Esophagus squamous epithelium (tissue), 4 donors: ENCODE measurements around the gene FNDC3B.

Source experiments
- CTCF ChIP-seq, 6 experiments: fragments of 450-650 bp in 4 of 6; fragments of 200-600 bp in 2 of 6; sonication (generic) in 2 of 6; IDR thresholded peaks; one replicate each; pipeline ENCODE4 v1.5.1; 2016 to 2019; ENCODE audit warnings: antibody characterized with exemption in 6 of 6, mild to moderate bottlenecking in 4 of 6, moderate library complexity in 4 of 6
- POLR2A ChIP-seq, 4 donors: fragments of 450-650 bp; IDR thresholded peaks; one replicate each; pipeline ENCODE4 v1.6.1; 2017; ENCODE audit warnings: antibody characterized with exemption in 4 of 4, mild to moderate bottlenecking in 4 of 4, moderate library complexity in 3 of 4

- no peak for TF ChIP-seq POLR2A (IDR thresholded peaks at IDR 0.05)
- TF ChIP-seq CTCF (IDR thresholded peaks at IDR 0.05): no peak
Observed at GRCh38 chr3:172080503-172080902, 41.1 kb downstream of the FNDC3B start.
